Islet precursor cell (in vitro differentiated cells): ENCODE data around the gene TOMM22.
A peak's percentile ranks its signal among the peaks of the same experiment; 100 is the strongest.

Experiments
- DNase-seq: peaks from one replicate; pipeline ENCODE4 v3.0.0-alpha.2; 2018

TOMM22 gene

DNA sequence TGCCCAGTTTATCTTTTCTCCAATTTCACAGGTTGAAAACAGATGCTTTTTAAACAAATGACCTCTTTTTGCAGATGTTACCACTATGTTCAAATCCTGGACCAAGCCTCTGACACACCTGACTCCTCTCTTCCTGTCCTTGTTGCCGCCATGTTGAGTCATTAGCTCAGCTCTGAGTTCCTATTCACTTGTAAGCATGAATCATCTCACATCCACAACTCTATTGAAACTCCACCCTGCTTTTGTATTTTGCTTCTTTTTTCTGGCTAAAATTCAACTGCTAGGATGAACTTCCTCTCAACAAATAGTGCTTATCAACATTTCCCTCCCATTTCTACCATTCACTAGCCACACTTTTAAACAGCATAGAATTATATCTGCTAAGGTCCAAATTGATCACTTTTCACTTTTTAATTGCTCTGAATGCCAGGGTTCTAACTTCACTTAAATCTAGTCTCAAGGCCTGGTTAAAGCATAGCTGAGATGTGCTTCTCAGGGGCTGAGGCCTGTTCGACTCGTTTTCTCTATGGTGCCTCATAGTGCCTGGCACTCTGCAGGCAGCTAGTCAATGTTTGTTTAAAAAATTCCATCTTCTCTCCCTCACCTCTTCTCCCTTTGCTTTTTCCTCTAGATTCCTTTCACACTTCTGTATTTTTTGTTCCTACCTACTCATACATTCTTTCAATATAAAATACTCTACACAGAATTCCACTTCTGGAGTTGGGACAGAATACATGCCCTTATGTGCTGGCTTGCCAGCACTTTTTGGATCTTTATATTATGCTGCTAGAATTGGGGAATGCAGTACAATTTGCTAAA is 15.1 kb downstream of the TOMM22 start:
- no peak for DNase-seq

DNA sequence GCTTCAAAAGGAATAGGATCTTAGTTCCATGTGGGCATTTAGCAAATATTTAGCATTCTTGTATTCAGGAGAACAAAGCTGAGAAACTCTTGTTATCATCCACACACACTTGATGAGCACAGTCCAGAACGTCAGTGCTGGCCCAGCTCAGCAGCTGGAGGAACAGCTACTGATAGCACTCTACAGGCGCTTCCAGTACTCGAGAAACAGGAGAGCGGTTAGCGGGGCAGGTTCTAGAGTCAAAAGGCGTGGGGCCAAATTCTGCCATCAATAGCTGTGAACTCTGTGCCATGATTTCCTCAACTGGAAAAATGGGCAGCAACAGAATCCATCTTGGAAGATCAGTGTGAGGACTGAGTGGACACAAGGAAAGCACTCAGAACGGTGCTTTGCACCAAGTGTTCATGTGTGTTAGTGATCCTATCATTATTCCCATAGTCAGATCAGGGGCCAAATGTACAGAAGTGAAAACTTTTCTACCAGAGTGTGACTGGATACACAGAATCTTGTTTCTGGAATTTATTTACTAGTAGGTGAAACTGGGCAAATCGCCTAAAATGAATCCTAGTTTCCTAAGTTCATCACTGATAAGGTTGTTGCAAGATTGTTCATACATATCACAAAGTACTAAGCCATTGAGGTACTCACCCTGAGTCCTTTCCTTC is 15.8 kb downstream of the TOMM22 start:
- no peak for DNase-seq

- DNase-seq, result no peak
Measured at GRCh38 chr22:38698407-38699094, 16.8 kb downstream of the TOMM22 start.

DNA sequence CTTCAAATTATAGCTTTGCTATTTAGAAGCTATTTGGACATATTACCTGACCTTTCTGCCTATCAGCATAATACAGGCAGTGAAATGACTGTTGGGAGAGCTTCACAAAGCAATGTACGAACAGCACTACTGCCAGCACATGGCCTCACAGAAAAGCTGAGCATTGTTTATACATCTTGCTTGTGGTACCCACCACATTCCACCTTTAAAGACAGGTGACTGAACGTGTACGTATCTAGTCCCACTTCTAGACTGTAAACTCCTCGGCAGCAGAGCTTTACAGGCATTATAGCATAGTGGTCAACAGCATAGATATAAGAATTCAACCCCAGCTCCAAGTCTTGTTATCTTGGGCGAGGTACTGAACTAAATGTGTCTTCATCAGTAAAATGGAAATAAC is 17.4 kb downstream of the TOMM22 start:
- no peak for DNase-seq

- no peak for DNase-seq
Measured at GRCh38 chr22:38699784-38700183, 18.0 kb downstream of the TOMM22 start.

- no peak for DNase-seq
Measured at GRCh38 chr22:38700270-38700788, 18.6 kb downstream of the TOMM22 start.

DNA sequence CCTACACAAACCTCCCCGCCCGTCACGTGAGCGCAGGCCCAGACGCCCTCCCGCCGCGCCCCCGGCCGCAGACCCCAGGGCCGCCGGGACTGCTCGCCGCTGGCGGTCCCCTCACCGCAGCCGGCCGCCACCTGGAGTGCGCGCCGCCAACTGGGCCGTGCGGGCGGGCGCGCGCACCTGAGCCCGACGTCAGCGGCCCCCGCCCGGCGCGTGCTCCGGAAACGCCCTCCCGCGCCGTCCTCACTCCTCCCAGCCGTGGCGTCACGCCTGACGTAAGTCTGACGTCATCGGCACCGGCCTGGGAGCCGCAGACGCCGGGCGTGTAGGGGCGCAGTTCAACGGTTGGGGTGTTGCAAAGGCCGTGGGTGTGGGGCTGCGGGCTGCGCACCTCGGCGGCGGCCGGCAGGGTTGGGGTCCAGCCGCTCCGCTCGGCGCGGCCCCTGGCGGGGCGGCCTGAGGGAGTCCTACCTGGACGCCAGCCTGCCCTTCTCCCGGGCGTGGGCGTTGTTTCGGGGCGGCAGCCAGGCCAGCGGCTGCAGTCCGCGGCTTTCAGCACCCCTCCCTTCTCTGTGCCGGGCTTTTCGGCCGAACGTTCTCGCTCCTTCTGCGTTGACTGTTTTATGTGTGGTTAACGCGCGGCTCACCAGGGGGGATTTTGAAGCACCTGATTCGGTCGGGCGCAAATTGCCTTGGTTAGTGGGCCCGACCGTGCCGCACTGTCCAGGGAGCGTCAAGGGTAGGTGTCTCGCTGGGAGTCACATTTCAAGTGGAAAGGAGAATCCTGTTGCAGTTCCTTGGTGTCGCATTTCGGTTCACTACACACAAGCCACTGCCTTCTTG is 19.3 kb downstream of the TOMM22 start, which contains the start of gene JOSD1:
JOSD1 (minus strand) TSS at position 155 of the 840 bp plus-strand sequence. CDS start 956 bp downstream, outside the sequence.
- DNase-seq, result peak; percentile 94

DNA sequence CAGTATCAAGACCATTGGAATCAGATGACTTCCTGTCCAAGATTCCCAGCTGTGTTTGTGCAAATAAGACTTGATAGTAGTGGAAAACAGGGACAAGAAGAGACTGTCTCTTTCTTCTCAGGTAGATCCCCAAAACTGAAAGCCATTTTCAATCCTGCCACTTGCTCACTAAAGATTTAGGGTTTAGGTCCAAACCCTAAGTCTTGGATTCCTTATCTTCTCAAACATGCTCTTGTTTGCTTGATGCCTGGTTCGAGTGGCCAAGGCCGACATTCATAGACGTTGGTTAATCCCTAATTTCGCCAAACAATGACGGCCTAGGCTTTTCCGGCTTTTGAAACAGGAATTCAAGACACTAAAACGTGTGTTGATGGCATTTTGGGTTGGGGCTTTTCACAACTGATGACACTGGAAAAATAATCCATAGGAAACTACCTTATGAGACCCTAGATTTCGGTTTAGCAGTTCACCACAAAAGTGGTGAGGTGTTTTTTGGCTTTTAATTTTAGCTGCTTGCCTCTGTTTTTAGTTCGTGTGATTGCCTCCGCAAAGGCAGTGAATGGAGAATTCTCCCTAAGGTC is 23.0 kb downstream of the TOMM22 start:
- DNase-seq, result no peak

- DNase-seq, result peak; percentile 100
Measured at GRCh38 chr22:38705235-38706100, 23.7 kb downstream of the TOMM22 start, which contains the start of gene GTPBP1. Gene GTPBP1 (plus strand): TSS chr22:38705944. CDS start chr22:38705956, 12 bp downstream.

- DNase-seq, result peak; percentile 60
Measured at GRCh38 chr22:38706101-38706900, 24.5 kb downstream of the TOMM22 start.

DNA sequence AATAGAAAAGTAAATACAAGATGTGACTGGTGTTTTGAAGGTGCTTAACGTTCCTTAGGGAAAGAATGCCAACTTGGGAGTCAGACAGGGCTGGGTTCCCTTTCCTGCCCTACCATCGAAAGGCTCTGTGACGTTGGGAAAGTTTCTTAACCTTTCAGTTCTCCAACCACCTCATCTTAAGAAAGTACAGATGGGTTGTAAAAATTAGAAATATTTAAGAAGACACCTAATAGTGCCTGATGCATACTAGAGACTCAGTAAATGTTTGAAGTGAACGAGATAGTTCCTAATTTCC is 25.1 kb downstream of the TOMM22 start:
- no peak for DNase-seq

DNA sequence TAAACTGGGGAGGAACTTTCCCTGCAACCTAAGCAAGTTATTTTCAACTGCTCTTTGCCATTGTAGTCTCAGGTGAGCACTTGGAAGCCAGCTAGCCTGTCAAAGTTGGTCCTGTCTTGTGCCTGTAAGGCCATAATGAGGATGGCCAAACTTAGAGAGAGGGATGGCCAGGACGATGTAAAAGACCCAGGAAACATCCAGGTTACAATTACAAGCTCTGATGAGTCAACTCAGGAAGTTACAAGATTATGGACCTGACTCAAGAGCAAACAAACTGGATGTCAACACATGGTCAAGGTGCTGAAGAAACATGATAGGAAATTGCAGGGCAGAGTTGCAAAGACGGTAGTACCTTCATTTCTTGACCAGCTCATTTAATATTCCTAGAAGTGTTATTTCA is 25.6 kb downstream of the TOMM22 start:
- DNase-seq, result no peak

DNA sequence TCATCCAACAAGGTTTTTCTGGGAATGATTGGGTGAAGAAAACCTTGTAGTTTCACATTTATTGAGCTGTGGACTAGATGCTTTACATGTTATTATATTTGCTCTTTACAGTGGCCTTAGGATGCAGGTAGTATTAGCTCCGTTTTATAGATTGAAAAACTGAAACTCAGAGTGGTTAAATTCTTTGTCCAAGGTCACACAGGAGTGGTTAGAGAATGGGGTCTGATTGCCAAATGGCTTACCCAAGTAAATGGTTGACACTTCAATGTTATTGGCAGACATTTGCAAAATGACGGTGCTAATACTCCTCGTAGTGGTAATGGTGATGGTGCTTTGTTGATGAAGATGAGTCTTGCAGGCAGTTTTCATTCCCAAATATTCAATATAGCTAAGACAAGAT is 26.2 kb downstream of the TOMM22 start:
- no peak for DNase-seq

- DNase-seq, result no peak
Measured at GRCh38 chr22:38709306-38709705, 27.5 kb downstream of the TOMM22 start.

DNA sequence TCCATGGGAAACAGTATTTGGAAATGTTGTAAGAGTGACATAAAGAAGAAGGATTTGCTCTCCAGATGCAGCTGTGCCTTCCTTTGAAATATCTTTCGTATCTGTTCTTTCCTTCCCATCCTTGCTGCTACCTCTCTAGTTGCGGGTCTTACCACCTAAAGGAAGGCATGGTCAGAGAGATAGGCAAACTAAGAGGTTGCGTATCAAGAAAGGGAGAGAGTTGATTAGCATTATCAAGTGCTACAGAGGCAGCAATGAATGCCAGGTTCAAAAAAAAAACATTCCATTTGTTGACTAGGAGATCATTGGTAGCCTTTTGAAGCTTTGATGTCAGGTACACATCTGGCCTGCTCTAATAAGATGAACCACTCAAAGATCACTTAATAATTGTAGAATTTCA is 28.6 kb downstream of the TOMM22 start:
- DNase-seq, result no peak

DNA sequence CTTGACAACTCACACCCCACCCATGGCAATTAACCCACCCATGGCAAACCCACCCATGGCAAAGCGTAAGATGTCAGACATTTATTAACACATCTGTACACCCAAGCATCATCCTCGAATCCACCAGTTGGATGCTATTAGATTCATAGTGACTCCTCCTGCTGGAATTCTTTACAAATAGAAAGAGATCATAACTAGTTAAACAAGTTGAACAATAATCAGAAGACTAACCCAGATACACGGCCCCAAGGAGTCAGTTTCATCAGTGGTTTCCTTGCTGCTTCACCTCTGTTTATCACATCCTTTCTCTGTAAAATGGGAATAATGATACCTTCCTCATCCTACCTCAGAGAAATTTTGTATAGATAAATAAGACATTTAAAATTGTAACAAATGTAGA is 29.1 kb downstream of the TOMM22 start:
- no peak for DNase-seq

GRCh38 chr22:38712486-38713207 is 30.9 kb downstream of the TOMM22 start:
- DNase-seq, result no peak

GRCh38 chr22:38713921-38714320 is 32.2 kb downstream of the TOMM22 start:
- no peak for DNase-seq

DNA sequence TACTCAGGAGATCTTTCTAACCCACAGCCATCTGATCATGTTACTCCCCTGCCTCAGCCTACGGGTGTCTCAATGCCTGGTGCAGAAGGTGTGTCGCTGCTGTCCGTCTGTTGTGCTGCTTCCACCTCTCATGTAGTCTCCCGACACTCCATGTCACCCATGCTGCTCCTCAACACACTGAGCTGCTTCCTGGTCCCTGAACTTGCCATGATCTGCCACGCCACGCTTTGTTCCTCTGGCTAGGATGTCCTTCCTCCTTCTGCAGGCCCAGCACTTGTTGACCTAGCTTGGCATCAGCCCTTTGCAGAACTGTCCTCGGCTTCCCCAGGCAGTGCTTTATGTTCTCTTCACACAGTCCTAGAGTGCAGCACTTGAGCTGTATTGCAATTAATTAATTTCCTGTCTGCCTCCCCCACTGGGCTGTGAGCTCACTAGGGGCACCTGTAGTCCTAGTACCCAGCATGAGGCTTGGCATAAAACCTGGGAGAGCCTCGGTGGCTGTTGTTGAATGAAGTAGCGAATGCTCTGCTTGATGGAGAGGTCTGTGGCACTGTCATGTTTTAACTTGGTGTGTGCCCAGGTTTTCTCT is 33.5 kb downstream of the TOMM22 start:
- DNase-seq, result no peak
